ENCODE measurements around the gene HHATL.
"Not testable (repeated sequence)": the region's sequence is repeated elsewhere in the genome, so short reads cannot be mapped to it uniquely, and the experiment has no call there.

The HHATL gene

DNA sequence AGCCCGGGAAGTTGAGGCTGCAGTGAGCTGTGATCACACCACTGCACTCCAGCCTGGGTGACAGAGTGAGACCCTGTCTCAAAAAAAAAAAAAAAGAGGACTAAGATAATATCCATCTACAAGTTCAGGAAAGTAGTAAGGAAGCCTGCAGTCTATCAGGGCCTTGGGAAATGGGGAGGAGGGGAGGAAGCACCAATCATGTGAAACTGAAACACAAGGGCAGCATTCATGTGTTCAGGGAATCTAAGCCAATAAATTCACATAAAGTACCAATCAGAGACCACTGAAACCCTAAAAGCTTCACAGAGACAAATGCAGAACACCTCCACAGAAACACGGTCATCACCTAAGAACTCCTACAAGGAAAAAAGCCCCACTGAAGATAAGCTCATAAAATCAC lies 22.9 kb upstream of the HHATL start:
- Histone ChIP-seq H3K9me3 (replicated peaks; ENCODE audit: insufficient read depth, low read length) (no peaks in the 10 kb centered on the region), H3K4me2 (ENCODE audit: low read depth, low read length) (no peak overlapping the region), H3K36me3 (replicated peaks; ENCODE audit: insufficient read depth, low read length) (no peaks in the 10 kb centered on the region), H3K4me1 (ENCODE audit: low read length) (no peaks in the 10 kb centered on the region), H3K9ac (ENCODE audit: low read length) (no peak overlapping the region), H3K79me2 (ENCODE audit: low read length) (no peaks in the 10 kb centered on the region), H2AFZ (ENCODE audit: low read length) (no peak overlapping the region), H3K9me2 (replicated peaks; ENCODE audit: insufficient read depth, low read length) (no peaks in the 10 kb centered on the region), H3K27ac (ENCODE audit: low read length) (no peak overlapping the region), H4K20me1 (ENCODE audit: insufficient read depth, low read length) (no peaks in the 10 kb centered on the region), H3K27me3 (replicated peaks; ENCODE audit: insufficient read depth, low read length) (no peaks in the 10 kb centered on the region), H3K4me3 (ENCODE audit: low read length) (no peak overlapping the region), H3F3A (ENCODE audit: insufficient read depth, low read length) (no peaks in the 10 kb centered on the region)
- TF ChIP-seq EZH2phosphoT487 (IDR thresholded peaks at IDR 0.05; ENCODE audit: low read length) (no peak), EZH2 (optimal IDR thresholded peaks at IDR 0.05; ENCODE audit: low read depth, low read length) (no peak)
- TF ChIP-seq, protein P1, sequence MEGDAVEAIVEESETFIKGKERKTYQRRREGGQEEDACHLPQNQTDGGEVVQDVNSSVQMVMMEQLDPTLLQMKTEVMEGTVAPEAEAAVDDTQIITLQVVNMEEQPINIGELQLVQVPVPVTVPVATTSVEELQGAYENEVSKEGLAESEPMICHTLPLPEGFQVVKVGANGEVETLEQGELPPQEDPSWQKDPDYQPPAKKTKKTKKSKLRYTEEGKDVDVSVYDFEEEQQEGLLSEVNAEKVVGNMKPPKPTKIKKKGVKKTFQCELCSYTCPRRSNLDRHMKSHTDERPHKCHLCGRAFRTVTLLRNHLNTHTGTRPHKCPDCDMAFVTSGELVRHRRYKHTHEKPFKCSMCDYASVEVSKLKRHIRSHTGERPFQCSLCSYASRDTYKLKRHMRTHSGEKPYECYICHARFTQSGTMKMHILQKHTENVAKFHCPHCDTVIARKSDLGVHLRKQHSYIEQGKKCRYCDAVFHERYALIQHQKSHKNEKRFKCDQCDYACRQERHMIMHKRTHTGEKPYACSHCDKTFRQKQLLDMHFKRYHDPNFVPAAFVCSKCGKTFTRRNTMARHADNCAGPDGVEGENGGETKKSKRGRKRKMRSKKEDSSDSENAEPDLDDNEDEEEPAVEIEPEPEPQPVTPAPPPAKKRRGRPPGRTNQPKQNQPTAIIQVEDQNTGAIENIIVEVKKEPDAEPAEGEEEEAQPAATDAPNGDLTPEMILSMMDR (IDR thresholded peaks at IDR 0.05; ENCODE audit: low read length) = no peak
- no peak for DNase-seq

DNA sequence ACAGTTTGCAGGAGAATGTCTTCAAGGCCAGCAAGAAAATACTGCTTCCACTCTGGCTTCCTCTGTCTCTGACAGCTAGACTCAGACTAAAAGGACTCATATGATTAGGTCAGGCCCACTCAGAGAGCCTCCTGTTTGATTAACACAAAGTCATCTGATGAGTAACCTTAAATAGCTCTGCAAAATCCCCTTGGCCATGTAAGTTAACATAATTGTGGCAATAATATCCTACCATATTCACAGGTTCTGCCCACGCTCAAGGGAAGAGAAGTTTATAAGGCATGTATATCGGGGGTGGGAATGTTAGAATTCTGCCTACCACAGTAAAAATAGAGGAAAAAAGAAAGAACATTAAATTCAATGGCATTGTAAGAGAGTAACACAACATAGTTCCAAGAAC lies 20.6 kb upstream of the HHATL start:
- Histone ChIP-seq H3K36me3 (replicated peaks; ENCODE audit: insufficient read depth, low read length) (no peaks in the 10 kb centered on the region), H3F3A (ENCODE audit: insufficient read depth, low read length) (no peaks in the 10 kb centered on the region), H2AFZ (ENCODE audit: low read length) (no peak overlapping the region), H3K27me3 (replicated peaks; ENCODE audit: insufficient read depth, low read length) (no peaks in the 10 kb centered on the region), H3K79me2 (ENCODE audit: low read length) (no peaks in the 10 kb centered on the region), H3K4me2 (ENCODE audit: low read depth, low read length) (no peak overlapping the region), H3K27ac (ENCODE audit: low read length) (no peak overlapping the region), H3K9ac (ENCODE audit: low read length) (no peak overlapping the region), H3K9me3 (replicated peaks; ENCODE audit: insufficient read depth, low read length) (no peaks in the 10 kb centered on the region), H3K9me2 (replicated peaks; ENCODE audit: insufficient read depth, low read length) (no peaks in the 10 kb centered on the region), H3K4me3 (ENCODE audit: low read length) (no peak overlapping the region), H4K20me1 (ENCODE audit: insufficient read depth, low read length) (no peaks in the 10 kb centered on the region), H3K4me1 (ENCODE audit: low read length) (no peaks in the 10 kb centered on the region)
- no peak for DNase-seq
- no peak for TF ChIP-seq EZH2phosphoT487 (IDR thresholded peaks at IDR 0.05; ENCODE audit: low read length)
- TF ChIP-seq EZH2 (optimal IDR thresholded peaks at IDR 0.05; ENCODE audit: low read depth, low read length) = no peak
- TF ChIP-seq, protein P1 (IDR thresholded peaks at IDR 0.05; ENCODE audit: low read length) = no peak

- not testable (repeated sequence) for H3K9ac ChIP-seq (ENCODE audit: low read length); H3K4me2 ChIP-seq (ENCODE audit: low read depth, low read length); H3K27ac ChIP-seq (ENCODE audit: low read length); H3K36me3 ChIP-seq (replicated peaks; ENCODE audit: insufficient read depth, low read length); H2AFZ ChIP-seq (ENCODE audit: low read length); H3K9me3 ChIP-seq (replicated peaks; ENCODE audit: insufficient read depth, low read length); H3F3A ChIP-seq (ENCODE audit: insufficient read depth, low read length); H4K20me1 ChIP-seq (ENCODE audit: insufficient read depth, low read length); DNase-seq; H3K4me1 ChIP-seq (ENCODE audit: low read length); H3K27me3 ChIP-seq (replicated peaks; ENCODE audit: insufficient read depth, low read length); H3K79me2 ChIP-seq (ENCODE audit: low read length); H3K4me3 ChIP-seq (ENCODE audit: low read length); H3K9me2 ChIP-seq (replicated peaks; ENCODE audit: insufficient read depth, low read length)
Observed at GRCh38 chr3:42722442-42722841, 19.8 kb upstream of the HHATL start.

DNA sequence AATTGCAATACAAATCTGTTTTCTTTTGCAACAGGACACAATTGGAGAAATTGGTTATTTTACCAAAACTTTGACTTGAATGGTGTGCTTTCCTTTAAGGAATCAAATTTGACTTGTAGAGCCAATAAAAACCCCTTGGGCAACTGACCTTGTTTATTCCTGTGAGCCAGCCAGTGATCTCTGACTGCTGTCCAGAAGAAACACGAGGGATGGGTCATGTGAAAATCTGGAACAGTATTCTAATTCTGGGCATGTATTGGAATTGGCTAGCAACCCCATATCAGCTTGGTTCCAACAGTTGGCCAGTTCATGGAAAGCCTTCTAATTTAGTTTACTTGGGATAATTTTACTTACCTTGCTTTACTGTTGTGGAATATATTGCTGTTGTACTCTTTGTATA lies 19.1 kb upstream of the HHATL start:
- no peak for TF ChIP-seq EZH2phosphoT487 (IDR thresholded peaks at IDR 0.05; ENCODE audit: low read length)
- TF ChIP-seq, protein P1 (IDR thresholded peaks at IDR 0.05; ENCODE audit: low read length) = no peak
- TF ChIP-seq EZH2 (optimal IDR thresholded peaks at IDR 0.05; ENCODE audit: low read depth, low read length) = no peak
- H3K4me2 ChIP-seq (ENCODE audit: low read depth, low read length) = no peak overlapping the region
- no peaks in the 10 kb centered on the region for H3K9me2 ChIP-seq (replicated peaks; ENCODE audit: insufficient read depth, low read length)
- H3K27me3 ChIP-seq (replicated peaks; ENCODE audit: insufficient read depth, low read length) = no peaks in the 10 kb centered on the region
- H3K79me2 ChIP-seq (ENCODE audit: low read length) = no peaks in the 10 kb centered on the region
- no peaks in the 10 kb centered on the region for H3K9me3 ChIP-seq (replicated peaks; ENCODE audit: insufficient read depth, low read length)
- no peak overlapping the region for H3K9ac ChIP-seq (ENCODE audit: low read length)
- H3K4me3 ChIP-seq (ENCODE audit: low read length) = no peak overlapping the region
- no peak for DNase-seq
- no peaks in the 10 kb centered on the region for H4K20me1 ChIP-seq (ENCODE audit: insufficient read depth, low read length)
- no peaks in the 10 kb centered on the region for H3F3A ChIP-seq (ENCODE audit: insufficient read depth, low read length)
- no peak overlapping the region for H2AFZ ChIP-seq (ENCODE audit: low read length)
- H3K36me3 ChIP-seq (replicated peaks; ENCODE audit: insufficient read depth, low read length) = no peaks in the 10 kb centered on the region
- H3K4me1 ChIP-seq (ENCODE audit: low read length) = no peaks in the 10 kb centered on the region
- H3K27ac ChIP-seq (ENCODE audit: low read length) = no peak overlapping the region
